ENCODE data around the gene HYLS1. TPM values are rescaled to one million over a fixed set of nuclear protein-coding genes. Genes with fewer than 3 reads are reported as not detected.

The HYLS1 gene
- total RNA-seq, 4 donors from 2014 or later, result 0.26 to 10.9 (median 4.2) TPM

GRCh38 chr11:125946712-125947418 is 59.4 kb downstream of the HYLS1 start:
- H3K4me1 ChIP-seq, result peaks cover 8 to 15% of the 10 kb centered on the region in 2 donors
- H3K27ac ChIP-seq, result no peak overlapping the region
- no peaks in the 10 kb centered on the region for H3K9me3 ChIP-seq
- H3K4me3 ChIP-seq, result no peak overlapping the region
- intact Hi-C loops (cut with DNase I; ENCODE audit: low total_unique reads), result loop anchor here (10.0 kb wide), 1 partner anchor 118 kb away; the partner anchor contains the start of gene CDON
- no peaks in the 10 kb centered on the region for H3K36me3 ChIP-seq
- TF ChIP-seq CTCF (IDR thresholded peaks at IDR 0.05) (no peak), POLR2A (IDR thresholded peaks at IDR 0.05) (no peak)
- H3K27me3 ChIP-seq, result no peaks in the 10 kb centered on the region
- peak in 1 of 2 donors; percentile 13 for DNase-seq

- no peaks in the 10 kb centered on the region for H3K27me3 ChIP-seq
- no peak overlapping the region for H3K4me3 ChIP-seq
- TF ChIP-seq POLR2A (IDR thresholded peaks at IDR 0.05) (no peak), CTCF (IDR thresholded peaks at IDR 0.05) (no peak)
- H3K4me1 ChIP-seq, result peaks cover 16 to 17% of the 10 kb centered on the region in 2 donors
- H3K27ac ChIP-seq, result no peak overlapping the region
- DNase-seq, result peak in 1 of 2 donors; percentile 12
- H3K9me3 ChIP-seq, result no peaks in the 10 kb centered on the region
- H3K36me3 ChIP-seq, result no peaks in the 10 kb centered on the region
- intact Hi-C loops (cut with DNase I; ENCODE audit: low total_unique reads), result loop anchor here (10.0 kb wide), 1 partner anchor 117 kb away; the partner anchor contains the start of gene CDON
Observed at GRCh38 chr11:125947419-125948277, 60.2 kb downstream of the HYLS1 start.

GRCh38 chr11:125948278-125949051 is 61.0 kb downstream of the HYLS1 start:
- no peaks in the 10 kb centered on the region for H3K36me3 ChIP-seq
- H3K27me3 ChIP-seq, result no peaks in the 10 kb centered on the region
- peak in 1 of 2 donors; percentile 14 for DNase-seq
- no peak overlapping the region for H3K4me3 ChIP-seq
- H3K4me1 ChIP-seq, result peaks cover 17 to 18% of the 10 kb centered on the region in 2 donors
- no peaks in the 10 kb centered on the region for H3K9me3 ChIP-seq
- intact Hi-C loops (cut with DNase I; ENCODE audit: low total_unique reads), result loop anchor here (10.0 kb wide), 1 partner anchor 116 kb away; the partner anchor contains the start of gene CDON
- no peak for TF ChIP-seq POLR2A (IDR thresholded peaks at IDR 0.05)
- no peak for TF ChIP-seq CTCF (IDR thresholded peaks at IDR 0.05)
- H3K27ac ChIP-seq, result no peak overlapping the region

GRCh38 chr11:125949271-125950177 is 62.1 kb downstream of the HYLS1 start:
- Histone ChIP-seq H3K9me3 (no peaks in the 10 kb centered on the region), H3K27me3 (no peaks in the 10 kb centered on the region), H3K36me3 (no peaks in the 10 kb centered on the region), H3K4me3 (no peak overlapping the region), H3K4me1 (peaks cover 17 to 18% of the 10 kb centered on the region in 2 donors), H3K27ac (peak overlapping the region in 1 of 2 donors; percentile 74)
- intact Hi-C loops (cut with DNase I; ENCODE audit: low total_unique reads), result loop anchor here (10.0 kb wide), 1 partner anchor 115 kb away; the partner anchor contains the start of gene CDON
- DNase-seq, result peak in 1 of 2 donors; percentile 15
- TF ChIP-seq POLR2A (IDR thresholded peaks at IDR 0.05), result no peak
- no peak for TF ChIP-seq CTCF (IDR thresholded peaks at IDR 0.05)
